ENCODE results near the gene FOLR3. TPM values are rescaled to one million over a fixed set of nuclear protein-coding genes. Genes with fewer than 3 reads are reported as not detected.

The FOLR3 gene
- total RNA-seq: 0.49 TPM in 1 of 2 replicates, not detected in the other

GRCh38 chr11:72135473-72135872 lies at the start of gene FOLR3:
TSS of gene FOLR3 (plus strand) at chr11:72135725. CDS start at chr11:72135953, 228 bp downstream.

GRCh38 chr11:72102946-72103753 lies 32.4 kb upstream of the FOLR3 start, which contains the start of gene LAMTOR1:
TSS of gene LAMTOR1 (minus strand) at chr11:72103297. CDS start at chr11:72103224, 73 bp downstream.

GRCh38 chr11:72105888-72106287 lies 29.6 kb upstream of the FOLR3 start, which contains the start of gene TOMT:
TSS of gene TOMT (plus strand) at chr11:72105924. CDS start at chr11:72105952, 28 bp downstream.

GRCh38 chr11:72112143-72112977 lies 23.2 kb upstream of the FOLR3 start, which contains the start of gene ANAPC15:
TSS of gene ANAPC15 (minus strand) at chr11:72112695. CDS start at chr11:72111276, 1,419 bp downstream.

Other genes starting within 250 kb of the FOLR3 start
- gene XNDC1N, start 207.1 kb upstream of the FOLR3 start, total RNA-seq: 5.6 and 10.4 TPM in 2 replicates
- gene RNF121, start 206.7 kb upstream of the FOLR3 start, total RNA-seq: 32.7 and 33.3 TPM in 2 replicates
- gene IL18BP, start 136.8 kb upstream of the FOLR3 start, total RNA-seq: 2.9 and 3.9 TPM in 2 replicates
- gene NUMA1, start 55.2 kb upstream of the FOLR3 start, total RNA-seq: 247 and 272 TPM in 2 replicates
- gene LRRC51, start 54.9 kb upstream of the FOLR3 start, total RNA-seq: 6.0 and 6.3 TPM in 2 replicates
- gene LAMTOR1, start 32.4 kb upstream of the FOLR3 start, total RNA-seq: 113 and 119 TPM in 2 replicates
- not detected in 2 replicates for gene TOMT, start 29.8 kb upstream of the FOLR3 start, total RNA-seq
- 11.4 and 18.0 TPM in 2 replicates for gene ANAPC15, start 23.0 kb upstream of the FOLR3 start, total RNA-seq
- 0.24 and 0.32 TPM in 2 replicates for gene FOLR1, start 56.4 kb downstream of the FOLR3 start, total RNA-seq
- gene FOLR2, start 81.1 kb downstream of the FOLR3 start, total RNA-seq: not detected in 2 replicates
- 108 and 141 TPM in 2 replicates for gene INPPL1, start 89.0 kb downstream of the FOLR3 start, total RNA-seq
- gene PHOX2A, start 108.5 kb downstream of the FOLR3 start, total RNA-seq: not detected in 2 replicates